VCaP (cell line): Measurements from ENCODE around the gene TYMP.

Experiments used
- H3K27ac ChIP-seq: fragments of 450-650 bp; 2 replicates; pipeline ENCODE4 v1.5.1; 2017
- TF ChIP-seq, protein P1 (sequence below): fragments of 450-650 bp; conservative IDR thresholded peaks from 2 replicates; pipeline ENCODE4 v1.5.1; 2017; ENCODE audit warnings: mild to moderate bottlenecking, moderate library complexity

Gene TYMP

DNA sequence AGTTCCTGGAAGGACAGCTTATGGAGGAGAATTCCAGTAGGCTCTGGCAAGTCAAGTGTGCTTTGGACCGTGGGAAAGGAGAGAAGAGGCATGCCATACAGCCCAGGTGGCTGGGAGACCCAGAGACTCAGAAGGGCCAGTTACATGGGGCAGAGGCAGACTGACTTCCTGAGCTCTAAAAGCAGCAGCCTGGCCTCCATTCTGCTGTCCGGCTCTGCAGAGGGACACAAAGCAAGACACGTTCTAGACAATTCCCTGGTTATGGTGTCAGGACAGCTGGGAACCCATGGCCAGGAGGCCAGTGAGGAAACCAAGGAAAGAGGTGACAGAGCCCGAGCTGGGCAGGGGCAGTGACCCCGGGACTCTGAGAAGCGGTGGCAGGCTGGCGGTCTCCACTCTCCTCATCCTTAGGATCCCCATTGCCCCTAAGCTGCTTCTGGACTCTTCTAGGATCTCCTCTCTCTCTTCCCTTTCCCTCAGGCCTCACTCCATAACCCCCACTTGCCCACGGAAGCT, 45.7 kb upstream of the TYMP start:
- no peak overlapping the region for H3K27ac ChIP-seq
- TF ChIP-seq, protein P1, sequence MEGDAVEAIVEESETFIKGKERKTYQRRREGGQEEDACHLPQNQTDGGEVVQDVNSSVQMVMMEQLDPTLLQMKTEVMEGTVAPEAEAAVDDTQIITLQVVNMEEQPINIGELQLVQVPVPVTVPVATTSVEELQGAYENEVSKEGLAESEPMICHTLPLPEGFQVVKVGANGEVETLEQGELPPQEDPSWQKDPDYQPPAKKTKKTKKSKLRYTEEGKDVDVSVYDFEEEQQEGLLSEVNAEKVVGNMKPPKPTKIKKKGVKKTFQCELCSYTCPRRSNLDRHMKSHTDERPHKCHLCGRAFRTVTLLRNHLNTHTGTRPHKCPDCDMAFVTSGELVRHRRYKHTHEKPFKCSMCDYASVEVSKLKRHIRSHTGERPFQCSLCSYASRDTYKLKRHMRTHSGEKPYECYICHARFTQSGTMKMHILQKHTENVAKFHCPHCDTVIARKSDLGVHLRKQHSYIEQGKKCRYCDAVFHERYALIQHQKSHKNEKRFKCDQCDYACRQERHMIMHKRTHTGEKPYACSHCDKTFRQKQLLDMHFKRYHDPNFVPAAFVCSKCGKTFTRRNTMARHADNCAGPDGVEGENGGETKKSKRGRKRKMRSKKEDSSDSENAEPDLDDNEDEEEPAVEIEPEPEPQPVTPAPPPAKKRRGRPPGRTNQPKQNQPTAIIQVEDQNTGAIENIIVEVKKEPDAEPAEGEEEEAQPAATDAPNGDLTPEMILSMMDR = no peak

DNA sequence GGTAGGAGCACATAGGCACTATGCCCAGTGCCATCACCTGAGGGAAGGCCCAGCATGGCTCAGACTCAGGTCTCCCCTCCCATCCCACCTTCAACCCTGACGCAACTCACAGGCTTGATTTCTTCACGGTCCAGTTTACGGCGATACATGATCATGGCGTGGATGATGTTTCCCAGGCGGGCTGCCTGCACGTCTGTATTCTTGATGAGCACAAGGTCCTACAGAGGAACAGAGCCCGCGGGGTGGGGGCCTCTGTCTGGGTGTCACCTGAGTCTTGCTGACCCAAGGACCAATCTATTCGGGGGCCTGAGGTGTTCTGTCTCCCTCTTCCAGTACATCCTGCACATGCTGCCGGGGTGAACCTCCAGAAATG, 44.6 kb upstream of the TYMP start:
- H3K27ac ChIP-seq = no peak overlapping the region
- TF ChIP-seq, protein P1 = no peak

DNA sequence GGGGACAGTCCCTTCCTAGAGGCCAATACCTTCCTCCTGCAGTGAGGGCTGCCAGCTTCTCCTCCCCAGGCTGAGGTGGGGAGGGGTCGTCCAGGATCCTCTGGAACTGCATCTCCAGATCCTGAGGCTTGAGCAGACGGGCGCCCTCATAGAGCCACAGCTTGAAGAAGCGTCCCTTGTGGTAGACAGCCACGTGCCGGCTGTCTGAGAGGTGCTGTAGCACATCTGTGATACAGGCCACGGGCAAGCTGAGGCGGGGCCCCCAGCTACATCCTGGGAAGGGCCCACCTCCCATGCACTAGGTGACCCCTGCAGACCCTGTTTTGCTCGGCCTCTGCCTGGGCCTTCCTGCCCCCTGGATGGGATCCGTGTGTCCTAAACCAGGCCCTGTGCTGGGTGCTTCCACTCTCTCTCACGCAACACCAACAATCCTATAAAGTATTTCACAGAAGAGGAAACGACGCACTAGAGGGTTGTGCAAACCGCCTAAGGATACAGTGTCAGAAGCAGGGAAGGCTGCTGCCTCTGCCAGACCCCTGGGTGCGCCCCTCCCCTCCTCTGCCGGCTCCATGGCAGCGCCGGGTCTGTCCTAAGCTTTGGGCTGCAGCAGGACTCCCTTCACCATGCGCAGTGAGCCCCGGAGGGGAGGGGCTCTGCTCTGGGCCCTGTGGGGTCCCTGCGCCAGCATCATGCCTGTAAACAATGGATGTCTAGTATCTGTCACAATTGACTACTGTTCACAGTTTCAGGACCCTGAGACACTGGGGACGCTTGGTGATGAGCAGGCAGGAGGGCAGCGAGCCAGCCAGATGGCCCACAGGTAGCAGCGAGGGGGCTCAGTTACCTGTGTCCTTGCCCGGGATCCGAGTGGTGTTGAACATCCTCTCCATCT, 43.9 kb upstream of the TYMP start:
- TF ChIP-seq, protein P1 = no peak
- no peak overlapping the region for H3K27ac ChIP-seq

DNA sequence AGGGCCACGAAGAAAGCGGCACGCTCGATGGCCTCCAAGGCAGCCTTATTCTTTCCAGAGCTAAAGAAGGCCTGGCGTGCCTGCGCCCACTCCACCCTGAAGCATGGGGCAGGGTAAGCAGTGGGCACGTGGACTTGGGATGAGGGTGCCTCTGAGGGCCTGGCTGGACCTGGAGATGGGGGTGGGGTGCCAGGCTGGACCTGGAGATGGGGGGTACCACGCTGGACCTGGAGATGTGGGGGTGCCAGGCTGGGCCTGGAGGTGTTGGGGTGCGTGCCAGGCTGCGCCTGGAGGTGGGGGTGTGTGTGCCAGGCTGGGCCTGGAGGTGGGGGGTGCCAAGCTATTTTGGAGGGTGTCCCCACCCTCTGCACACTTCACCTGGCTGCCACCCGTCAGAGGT, 43.2 kb upstream of the TYMP start:
- TF ChIP-seq, protein P1 = no peak
- no peak overlapping the region for H3K27ac ChIP-seq

DNA sequence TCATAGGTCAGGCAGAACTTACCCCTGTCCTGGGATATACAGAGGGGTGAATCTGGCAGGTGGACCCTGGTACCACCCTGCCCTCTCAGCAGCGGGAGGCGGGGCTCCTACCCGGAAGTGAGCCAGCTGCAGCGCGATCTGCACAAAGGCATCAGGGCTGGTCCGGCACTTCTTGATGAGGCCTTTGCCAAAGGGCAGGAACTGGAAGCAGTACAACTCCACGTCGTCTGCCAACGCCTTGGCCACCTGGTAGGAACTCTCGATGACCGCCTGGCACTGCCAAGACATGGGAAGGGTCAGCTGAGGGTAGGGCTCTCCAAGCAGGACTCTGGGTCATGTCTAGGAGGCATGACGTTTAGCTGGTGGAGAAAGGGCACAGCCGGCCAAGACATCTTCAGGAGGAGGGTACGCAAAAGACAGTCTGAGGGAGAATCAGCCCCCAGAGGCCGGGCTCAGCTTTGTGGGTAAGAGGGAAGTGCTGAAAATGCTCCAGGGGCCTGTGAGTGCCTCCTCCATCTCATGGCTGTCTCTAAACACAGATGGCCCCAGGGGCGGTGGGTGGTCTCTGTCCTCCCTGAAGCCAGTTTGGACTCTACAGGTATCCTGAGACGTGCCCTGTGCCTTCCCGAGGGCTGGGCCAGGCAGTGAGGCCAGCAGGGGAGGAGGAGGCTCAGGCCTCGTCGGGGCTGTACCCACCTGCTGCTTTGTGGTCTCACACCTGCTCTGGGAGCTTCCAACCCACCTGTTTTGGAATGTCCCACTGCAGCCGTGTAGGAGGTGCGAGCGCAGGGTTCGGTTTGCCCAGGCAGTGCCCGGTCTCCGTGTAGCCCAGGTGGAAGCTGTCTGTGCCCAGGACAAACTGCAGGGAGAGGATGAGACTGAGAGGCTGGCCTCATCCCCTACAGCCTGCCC, 41.7 kb upstream of the TYMP start:
- no peak overlapping the region for H3K27ac ChIP-seq
- TF ChIP-seq, protein P1 = no peak

DNA sequence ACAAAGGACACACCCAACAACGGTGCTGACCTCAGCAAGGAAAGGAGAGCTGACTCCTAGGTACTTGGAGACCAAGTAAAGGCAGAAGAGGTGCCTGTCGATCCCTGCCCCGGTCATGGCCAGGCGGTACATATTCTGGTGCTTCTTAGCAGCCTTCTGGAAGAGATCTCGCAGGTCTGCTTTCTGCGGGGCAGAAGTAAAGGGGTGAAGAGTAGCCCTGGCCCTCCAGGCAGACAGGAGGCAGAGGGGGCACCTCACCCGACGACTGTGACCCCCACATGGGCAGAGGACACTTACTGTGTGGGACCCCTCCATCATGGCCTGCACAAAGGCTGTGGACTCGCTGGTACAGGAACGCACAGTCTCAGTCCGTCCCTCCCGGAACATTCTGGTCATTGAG, 41.0 kb upstream of the TYMP start:
- TF ChIP-seq, protein P1 = no peak
- no peak overlapping the region for H3K27ac ChIP-seq
